Hepatocyte (in vitro differentiated cells): ENCODE measurements around the gene KIAA0319L. TPM values are rescaled to one million over a fixed set of nuclear protein-coding genes. Genes with fewer than 3 reads are reported as not detected.
A peak's percentile ranks its signal among the peaks of the same experiment; 100 is the strongest.

Experiments used
- DNase-seq: peaks from one replicate; pipeline ENCODE4 v3.0.0-alpha.2; 2016; ENCODE audit warnings: low spot score
- H2AFZ ChIP-seq: fragments of 200-600 bp; sonication (generic); 2 replicates; pipeline ENCODE4 v1.6.0; 2016; ENCODE audit warnings: antibody characterized with exemption, mild to moderate bottlenecking
- H3K27ac ChIP-seq: fragments of 200-600 bp; sonication (generic); 2 replicates; pipeline ENCODE4 v1.5.1; 2016; ENCODE audit warnings: mild to moderate bottlenecking
- H3K27me3 ChIP-seq: fragments of 200-600 bp; sonication (generic); 2 replicates; pipeline ENCODE4 v1.6.1; 2016
- H3K36me3 ChIP-seq: fragments of 200-600 bp; sonication (generic); replicated peaks from 2 replicates; pipeline ENCODE4 v1.5.1; 2016; ENCODE audit warnings: low read depth; ENCODE audit not compliant: insufficient read depth
- H3K4me1 ChIP-seq: fragments of 200-600 bp; sonication (generic); 2 replicates; pipeline ENCODE4 v1.5.1; 2016; ENCODE audit warnings: mild to moderate bottlenecking, moderate library complexity; ENCODE audit not compliant: insufficient read depth
- H3K4me2 ChIP-seq: fragments of 200-600 bp; sonication (generic); 2 replicates; pipeline ENCODE4 v1.6.0; 2016
- H3K4me3 ChIP-seq: fragments of 200-600 bp; sonication (generic); 2 replicates; pipeline ENCODE4 v1.5.1; 2016; ENCODE audit warnings: mild to moderate bottlenecking
- H3K79me2 ChIP-seq: fragments of 200-600 bp; sonication (generic); 2 replicates; pipeline ENCODE4 v1.6.0; 2017; ENCODE audit warnings: mild to moderate bottlenecking
- H3K9me2 ChIP-seq: fragments of 200-600 bp; sonication (generic); replicated peaks from 2 replicates; pipeline ENCODE4 v1.6.0; 2017; ENCODE audit warnings: mild to moderate bottlenecking; ENCODE audit not compliant: insufficient read depth
- H3K9me3 ChIP-seq: fragments of 200-600 bp; sonication (generic); 2 replicates; pipeline ENCODE4 v1.5.1; 2016; ENCODE audit warnings: low read depth, mild to moderate bottlenecking
- H4K20me1 ChIP-seq: fragments of 200-600 bp; sonication (generic); 2 replicates; pipeline ENCODE4 v1.6.0; 2016; ENCODE audit warnings: mild to moderate bottlenecking; ENCODE audit not compliant: insufficient read depth, poor library complexity, severe bottlenecking
- EZH2 ChIP-seq: fragments of 200-600 bp; sonication (generic); IDR thresholded peaks from 2 replicates; pipeline ENCODE4 v1.6.1; 2016; ENCODE audit warnings: antibody characterized with exemption, mild to moderate bottlenecking, borderline replicate concordance
- EZH2phosphoT487 ChIP-seq: fragments of 200-600 bp; sonication (generic); IDR thresholded peaks from one replicate; pipeline ENCODE4 v1.6.1; 2018; ENCODE audit warnings: antibody characterized with exemption, mild to moderate bottlenecking, low read depth, moderate library complexity; ENCODE audit not compliant: unreplicated experiment, severe bottlenecking
- WGBS: methylation state at CpG from one replicate; pipeline ENCODE4 v1.1.6; 2016; ENCODE audit warnings: low lambda C conversion rate; ENCODE audit errors: missing lambda C conversion rate; 5-methylcytosine and 5-hydroxymethylcytosine counted together
- polyA plus RNA-seq: library from polyadenylated mRNA; unstranded; fragments of >200 nt; fragmentation: Nextera tagmentation; extraction: Ambion mirVana; gene quantifications from 2 replicates; pipeline ENCODE4 v1.2.1, GENCODE V29; 2016
- total RNA-seq: library from RNA; depleted of rRNA; stranded (reverse); fragments of >200 nt; gene quantifications from 2 replicates; pipeline ENCODE4 v1.2.3, GENCODE V29; 2014
- TF ChIP-seq, protein P1 (sequence below): fragments of 200-600 bp; sonication (generic); IDR thresholded peaks from 2 replicates; pipeline ENCODE4 v1.5.1; 2016; ENCODE audit warnings: antibody characterized with exemption, mild to moderate bottlenecking; ENCODE audit not compliant: poor library complexity

KIAA0319L gene
- total and polyA plus RNA-seq, 2 experiments from 2014 or later, result 56.3 to 77.7 TPM

DNA sequence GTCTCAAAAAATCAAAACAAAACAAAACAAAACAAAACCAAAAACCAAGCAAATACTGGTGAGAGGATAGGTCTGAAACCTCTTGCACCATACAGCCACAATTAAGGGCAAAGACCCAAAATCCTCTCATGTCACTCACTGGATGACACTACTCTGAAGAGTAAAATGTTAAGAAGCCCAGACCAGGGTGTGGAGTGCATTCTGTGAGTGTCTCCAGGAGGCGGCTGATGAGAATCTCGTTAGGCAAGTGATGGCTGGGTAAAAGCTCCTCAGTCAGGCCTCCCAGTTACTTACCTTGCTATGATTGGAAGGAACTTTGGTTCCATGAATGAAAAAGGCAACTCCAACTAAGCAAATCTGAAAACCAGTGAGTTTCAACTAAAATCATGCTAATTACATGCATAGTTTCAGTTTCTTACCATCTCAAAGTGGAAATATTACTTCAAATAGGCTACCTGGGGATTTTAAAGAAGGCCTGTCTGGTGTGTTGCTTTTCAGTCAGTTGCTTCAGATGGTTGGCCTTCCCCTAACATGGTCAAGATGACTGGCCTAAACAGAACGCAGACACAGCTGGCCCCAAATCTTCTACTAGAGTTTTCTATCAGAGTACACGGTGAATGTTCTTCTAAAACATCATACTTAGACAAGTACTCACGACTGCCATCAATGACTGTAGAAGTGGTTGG, 95.1 kb downstream of the KIAA0319L start:
- no peaks in the 10 kb centered on the region for H3K79me2 ChIP-seq
- H4K20me1 ChIP-seq, result no peaks in the 10 kb centered on the region
- no peak overlapping the region for H2AFZ ChIP-seq
- H3K36me3 ChIP-seq, result peaks cover 3% of the 10 kb centered on the region
- H3K4me2 ChIP-seq, result no peak overlapping the region
- H3K9me2 ChIP-seq, result no peaks in the 10 kb centered on the region
- H3K4me3 ChIP-seq, result no peak overlapping the region
- H3K9me3 ChIP-seq, result no peaks in the 10 kb centered on the region
- no peak for DNase-seq
- no peaks in the 10 kb centered on the region for H3K27me3 ChIP-seq
- H3K4me1 ChIP-seq, result no peaks in the 10 kb centered on the region
- WGBS, result 95% methylated on average over 5 of the region's 5 CpGs
- no peak for TF ChIP-seq EZH2phosphoT487
- no peak for TF ChIP-seq EZH2
- TF ChIP-seq, protein P1, sequence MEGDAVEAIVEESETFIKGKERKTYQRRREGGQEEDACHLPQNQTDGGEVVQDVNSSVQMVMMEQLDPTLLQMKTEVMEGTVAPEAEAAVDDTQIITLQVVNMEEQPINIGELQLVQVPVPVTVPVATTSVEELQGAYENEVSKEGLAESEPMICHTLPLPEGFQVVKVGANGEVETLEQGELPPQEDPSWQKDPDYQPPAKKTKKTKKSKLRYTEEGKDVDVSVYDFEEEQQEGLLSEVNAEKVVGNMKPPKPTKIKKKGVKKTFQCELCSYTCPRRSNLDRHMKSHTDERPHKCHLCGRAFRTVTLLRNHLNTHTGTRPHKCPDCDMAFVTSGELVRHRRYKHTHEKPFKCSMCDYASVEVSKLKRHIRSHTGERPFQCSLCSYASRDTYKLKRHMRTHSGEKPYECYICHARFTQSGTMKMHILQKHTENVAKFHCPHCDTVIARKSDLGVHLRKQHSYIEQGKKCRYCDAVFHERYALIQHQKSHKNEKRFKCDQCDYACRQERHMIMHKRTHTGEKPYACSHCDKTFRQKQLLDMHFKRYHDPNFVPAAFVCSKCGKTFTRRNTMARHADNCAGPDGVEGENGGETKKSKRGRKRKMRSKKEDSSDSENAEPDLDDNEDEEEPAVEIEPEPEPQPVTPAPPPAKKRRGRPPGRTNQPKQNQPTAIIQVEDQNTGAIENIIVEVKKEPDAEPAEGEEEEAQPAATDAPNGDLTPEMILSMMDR, result no peak
- no peak overlapping the region for H3K27ac ChIP-seq

DNA sequence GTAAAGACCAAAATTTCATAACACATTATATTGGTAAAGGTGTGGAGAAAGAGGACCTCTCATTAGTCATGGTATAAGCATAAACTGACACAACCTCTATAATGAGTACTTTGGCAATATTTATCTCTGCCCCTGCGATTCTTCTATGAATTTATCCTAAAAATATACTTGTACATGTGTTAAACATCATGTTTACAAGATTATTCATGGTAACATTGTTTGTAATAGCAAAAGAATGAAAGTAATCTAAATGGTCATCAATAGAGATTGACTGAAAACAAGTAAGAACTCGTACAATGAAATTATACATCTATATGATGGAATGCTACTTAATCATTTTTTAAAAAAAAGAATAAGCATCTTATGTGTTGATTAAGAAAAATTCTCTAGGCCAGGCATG, 96.4 kb downstream of the KIAA0319L start:
- Histone ChIP-seq H3K4me2 (no peak overlapping the region), H4K20me1 (no peaks in the 10 kb centered on the region), H3K4me3 (no peak overlapping the region), H2AFZ (no peak overlapping the region), H3K4me1 (no peaks in the 10 kb centered on the region), H3K9me3 (no peaks in the 10 kb centered on the region), H3K9me2 (no peaks in the 10 kb centered on the region), H3K79me2 (no peaks in the 10 kb centered on the region), H3K27ac (no peak overlapping the region), H3K36me3 (peaks cover 3% of the 10 kb centered on the region), H3K27me3 (no peaks in the 10 kb centered on the region)
- WGBS, result 100% methylated on average over 2 of the region's 2 CpGs
- no peak for DNase-seq
- TF ChIP-seq EZH2, result no peak
- TF ChIP-seq EZH2phosphoT487, result no peak

DNA sequence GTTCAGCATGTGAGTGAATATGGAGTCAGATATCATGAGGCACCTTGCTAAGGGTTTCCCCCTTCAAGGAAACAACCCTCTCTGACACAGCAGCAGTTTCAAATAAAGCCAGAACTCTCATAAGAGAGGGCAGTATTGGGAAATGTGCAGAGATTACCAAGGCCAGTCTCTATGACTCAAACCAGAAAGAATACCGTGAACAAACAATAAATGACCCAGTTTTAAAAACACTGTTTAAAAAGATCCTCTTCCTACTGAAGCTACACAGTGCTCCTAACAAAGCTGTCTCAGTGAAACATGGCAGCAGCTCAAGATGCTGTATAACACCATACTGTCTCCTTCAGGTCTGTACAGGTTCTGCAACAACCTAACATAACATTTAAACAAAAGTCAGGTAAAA, 102.6 kb downstream of the KIAA0319L start:
- TF ChIP-seq EZH2phosphoT487, result no peak
- TF ChIP-seq, protein P1, result peak; percentile 29
- peak; percentile 23 for DNase-seq
- Histone ChIP-seq H2AFZ (no peak overlapping the region), H3K79me2 (no peaks in the 10 kb centered on the region), H3K27ac (peak overlapping the region; percentile 38), H4K20me1 (no peaks in the 10 kb centered on the region), H3K36me3 (no peaks in the 10 kb centered on the region), H3K9me3 (no peaks in the 10 kb centered on the region), H3K4me1 (peaks cover 33% of the 10 kb centered on the region), H3K27me3 (no peaks in the 10 kb centered on the region), H3K9me2 (no peaks in the 10 kb centered on the region), H3K4me3 (no peak overlapping the region), H3K4me2 (no peak overlapping the region)
- 75% methylated on average over 1 of the region's 1 CpG for WGBS

DNA sequence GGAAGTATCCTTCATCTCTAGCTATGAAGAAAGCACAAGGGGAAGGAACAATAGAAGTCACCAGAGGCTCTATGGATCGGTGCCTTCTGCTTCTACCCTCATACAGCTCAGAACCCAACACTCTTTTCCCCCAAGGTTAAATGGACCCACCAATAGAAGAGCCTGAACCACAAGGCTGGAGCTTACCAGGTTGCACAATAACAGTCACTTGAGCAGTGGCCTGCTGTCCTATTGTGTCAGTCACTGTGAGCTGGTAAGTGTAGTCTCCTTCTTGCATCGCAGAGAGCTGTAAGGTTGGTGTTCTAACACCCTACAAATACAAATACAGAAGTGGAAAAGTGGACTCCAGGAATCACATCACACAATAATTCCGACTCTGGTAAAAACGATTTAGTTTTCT, 103.0 kb downstream of the KIAA0319L start:
- Histone ChIP-seq H3K36me3 (no peaks in the 10 kb centered on the region), H3K4me3 (no peak overlapping the region), H3K4me1 (peaks cover 33% of the 10 kb centered on the region), H3K27me3 (no peaks in the 10 kb centered on the region), H2AFZ (no peak overlapping the region), H3K27ac (peak overlapping the region; percentile 38), H3K9me2 (no peaks in the 10 kb centered on the region), H3K79me2 (no peaks in the 10 kb centered on the region), H3K4me2 (peak overlapping the region; percentile 6), H4K20me1 (no peaks in the 10 kb centered on the region), H3K9me3 (no peaks in the 10 kb centered on the region)
- no peak for DNase-seq
- TF ChIP-seq EZH2 (no peak), EZH2phosphoT487 (no peak)
- TF ChIP-seq, protein P1, result no peak
- WGBS, result 95% methylated on average over 4 of the region's 4 CpGs
